Hematopoietic multipotent progenitor cell (in vitro differentiated cells): ENCODE measurements around the gene KCNMA1. TPM values are rescaled to one million over a fixed set of nuclear protein-coding genes. Genes with fewer than 3 reads are reported as not detected.
A peak's percentile ranks its signal among the peaks of the same experiment; 100 is the strongest.

ENCODE experiments used
- DNase-seq, 3 donors: peaks; one replicate each; pipeline ENCODE4 v3.0.0-alpha.2; 2011 to 2015; ENCODE audit warnings: low read depth in 2 of 3, low spot score in 2 of 3
- total RNA-seq: library from RNA; depleted of rRNA; stranded (reverse); fragments of >200 nt; gene quantifications from one replicate; pipeline ENCODE4 v1.2.3, GENCODE V29; 2012

Gene KCNMA1
- total RNA-seq, 1 donor: 0.27 TPM

- no peak for DNase-seq
Observed at GRCh38 chr10:77156406-77156879, 481.2 kb downstream of the KCNMA1 start.

GRCh38 chr10:77152256-77152655 is 485.4 kb downstream of the KCNMA1 start:
- no peak for DNase-seq

- DNase-seq: no peak
Observed at GRCh38 chr10:77151408-77151807, 486.2 kb downstream of the KCNMA1 start.

- no peak for DNase-seq
Observed at GRCh38 chr10:77149706-77150105, 487.9 kb downstream of the KCNMA1 start.

GRCh38 chr10:77149001-77149400 is 488.6 kb downstream of the KCNMA1 start:
- DNase-seq: no peak

GRCh38 chr10:77147871-77148270 is 489.7 kb downstream of the KCNMA1 start:
- no peak for DNase-seq

GRCh38 chr10:77146712-77147336 is 490.8 kb downstream of the KCNMA1 start:
- DNase-seq: no peak

GRCh38 chr10:77144656-77145055 is 493.0 kb downstream of the KCNMA1 start:
- no peak for DNase-seq

GRCh38 chr10:77139252-77140160 is 498.1 kb downstream of the KCNMA1 start:
- no peak for DNase-seq

- DNase-seq: no peak
Observed at GRCh38 chr10:77138541-77138940, 499.1 kb downstream of the KCNMA1 start.

GRCh38 chr10:77135555-77135954 is 502.1 kb downstream of the KCNMA1 start:
- no peak for DNase-seq

GRCh38 chr10:77131214-77131613 is 506.4 kb downstream of the KCNMA1 start:
- no peak for DNase-seq

- no peak for DNase-seq
Observed at GRCh38 chr10:77127243-77127642, 510.4 kb downstream of the KCNMA1 start.

GRCh38 chr10:77125231-77125630 is 512.4 kb downstream of the KCNMA1 start:
- DNase-seq: no peak

- no peak for DNase-seq
Observed at GRCh38 chr10:77123330-77123729, 514.3 kb downstream of the KCNMA1 start.

- DNase-seq: no peak
Observed at GRCh38 chr10:77121829-77122228, 515.8 kb downstream of the KCNMA1 start.

- no peak for DNase-seq
Observed at GRCh38 chr10:77120666-77121376, 516.8 kb downstream of the KCNMA1 start.

- no peak for DNase-seq
Observed at GRCh38 chr10:77120012-77120411, 517.6 kb downstream of the KCNMA1 start.

GRCh38 chr10:77118603-77119282 is 518.9 kb downstream of the KCNMA1 start:
- peak in 1 of 3 donors; percentile 7 for DNase-seq

GRCh38 chr10:77117501-77117900 is 520.1 kb downstream of the KCNMA1 start:
- DNase-seq: no peak

GRCh38 chr10:77116904-77117303 is 520.7 kb downstream of the KCNMA1 start:
- DNase-seq: no peak
